ENCODE data around the gene ATP6V1F.
A peak's percentile ranks its signal among the peaks of the same experiment; 100 is the strongest.

The ATP6V1F gene

GRCh38 chr7:128862571-128863432 is at the start of gene ATP6V1F:
ATP6V1F (plus strand) TSS chr7:128862856; CDS start chr7:128862905, 49 bp downstream.
- TF ChIP-seq CTCF (IDR thresholded peaks at IDR 0.05) (no peak), ZFX (IDR thresholded peaks at IDR 0.05; ENCODE audit: borderline replicate concordance) (no peak)
- H3K27ac ChIP-seq: peak within 1 kb of the TSS; percentile 57

GRCh38 chr7:128814499-128814898 is 48.2 kb upstream of the ATP6V1F start:
- H3K27ac ChIP-seq: no peak overlapping the region
- no peak for TF ChIP-seq CTCF (IDR thresholded peaks at IDR 0.05)
- TF ChIP-seq ZFX (IDR thresholded peaks at IDR 0.05; ENCODE audit: borderline replicate concordance): no peak

GRCh38 chr7:128815289-128815942 is 47.2 kb upstream of the ATP6V1F start:
- no peak overlapping the region for H3K27ac ChIP-seq

GRCh38 chr7:128818694-128819093 is 44.0 kb upstream of the ATP6V1F start:
- H3K27ac ChIP-seq: no peak overlapping the region
- TF ChIP-seq ZFX (IDR thresholded peaks at IDR 0.05; ENCODE audit: borderline replicate concordance) (no peak), CTCF (IDR thresholded peaks at IDR 0.05) (no peak)

More at GRCh38 chr7:128815289-128815942, 47.2 kb upstream of the ATP6V1F start:
- TF ChIP-seq ZFX (IDR thresholded peaks at IDR 0.05; ENCODE audit: borderline replicate concordance) (no peak), CTCF (IDR thresholded peaks at IDR 0.05) (no peak)

GRCh38 chr7:128821724-128822123 is 40.9 kb upstream of the ATP6V1F start:
- no peak overlapping the region for H3K27ac ChIP-seq
- TF ChIP-seq ZFX (IDR thresholded peaks at IDR 0.05; ENCODE audit: borderline replicate concordance): no peak
- no peak for TF ChIP-seq CTCF (IDR thresholded peaks at IDR 0.05)

GRCh38 chr7:128826512-128826911 is 36.1 kb upstream of the ATP6V1F start:
- no peak overlapping the region for H3K27ac ChIP-seq
- TF ChIP-seq CTCF (IDR thresholded peaks at IDR 0.05) (no peak), ZFX (IDR thresholded peaks at IDR 0.05; ENCODE audit: borderline replicate concordance) (no peak)

- TF ChIP-seq CTCF (IDR thresholded peaks at IDR 0.05): no peak
- TF ChIP-seq ZFX (IDR thresholded peaks at IDR 0.05; ENCODE audit: borderline replicate concordance): no peak
- no peak overlapping the region for H3K27ac ChIP-seq
Measured at GRCh38 chr7:128826916-128827247, 35.8 kb upstream of the ATP6V1F start.

Measured in 22Rv1 (cell line).